OCI-LY1 (cell line): ENCODE measurements around the gene MCC.

Source experiments
- H2AFZ ChIP-seq: fragments of 200-600 bp; sonication (generic), shearing (Covaris generic); 2 replicates; pipeline ENCODE4 v1.6.0; 2014; ENCODE audit warnings: antibody characterized with exemption, mild to moderate bottlenecking, low read length
- H3F3A ChIP-seq: fragments of 200-600 bp; sonication (generic), shearing (Covaris generic); 2 replicates; pipeline ENCODE4 v1.6.0; 2014; ENCODE audit warnings: mild to moderate bottlenecking, antibody characterized with exemption, low read length, moderate library complexity; ENCODE audit not compliant: insufficient read depth
- H3K27ac ChIP-seq: fragments of 200-600 bp; sonication (generic); 2 replicates; pipeline ENCODE4 v1.5.1; 2014; ENCODE audit warnings: low read length, mixed run types, mild to moderate bottlenecking, low read depth; ENCODE audit not compliant: poor library complexity, severe bottlenecking
- H3K27me3 ChIP-seq: fragments of 200-600 bp; sonication (generic); 2 replicates; pipeline ENCODE4 v1.6.0; 2014; ENCODE audit warnings: antibody characterized with exemption, mild to moderate bottlenecking, low read length, moderate library complexity; ENCODE audit not compliant: insufficient read depth
- H3K36me3 ChIP-seq: fragments of 200-600 bp; sonication (generic); 2 replicates; pipeline ENCODE4 v1.6.1; 2014; ENCODE audit warnings: mild to moderate bottlenecking, antibody characterized with exemption, low read length, moderate library complexity, mixed read lengths; ENCODE audit not compliant: insufficient read depth
- H3K4me1 ChIP-seq: fragments of 200-600 bp; sonication (generic); 2 replicates; pipeline ENCODE4 v1.5.1; 2014; ENCODE audit warnings: mild to moderate bottlenecking, low read length, moderate library complexity; ENCODE audit not compliant: insufficient read depth, severe bottlenecking
- H3K4me2 ChIP-seq: fragments of 200-600 bp; sonication (generic), shearing (Covaris generic); 2 replicates; pipeline ENCODE4 v1.6.1; 2014; ENCODE audit warnings: low read length
- H3K4me3 ChIP-seq: fragments of 200-600 bp; sonication (generic); 2 replicates; pipeline ENCODE4 v1.5.1; 2014; ENCODE audit warnings: low read length, low read depth, mild to moderate bottlenecking, mixed read lengths; ENCODE audit not compliant: poor library complexity, severe bottlenecking
- H3K79me2 ChIP-seq: fragments of 200-600 bp; shearing (Covaris generic); 2 replicates; pipeline ENCODE4 v1.6.1; 2016; ENCODE audit warnings: mixed run types, low read length, mixed read lengths; ENCODE audit not compliant: insufficient read depth
- H3K9ac ChIP-seq: fragments of 200-600 bp; sonication (generic), shearing (Covaris generic); 2 replicates; pipeline ENCODE4 v1.6.1; 2014; ENCODE audit warnings: mild to moderate bottlenecking, low read length, mixed read lengths
- H3K9me2 ChIP-seq: fragments of 200-600 bp; sonication (generic), shearing (Covaris generic); 2 replicates; pipeline ENCODE4 v1.6.1; 2014; ENCODE audit warnings: low read depth, mild to moderate bottlenecking, low read length, mixed read lengths
- H3K9me3 ChIP-seq: fragments of 200-600 bp; shearing (Covaris generic); 2 replicates; pipeline ENCODE4 v1.6.1; 2014; ENCODE audit warnings: low read length, mixed read lengths
- H4K20me1 ChIP-seq: fragments of 200-600 bp; sonication (generic), shearing (Covaris generic); 2 replicates; pipeline ENCODE4 v1.6.0; 2016; ENCODE audit warnings: mild to moderate bottlenecking, low read length; ENCODE audit not compliant: insufficient read depth
- CTCF ChIP-seq: fragments of 200-600 bp; sonication (generic), shearing (Covaris generic); IDR thresholded peaks from 2 replicates; pipeline ENCODE4 v1.5.1; 2017; ENCODE audit warnings: mild to moderate bottlenecking, antibody characterized with exemption, low read length, moderate library complexity, mixed read lengths
- EZH2 ChIP-seq: fragments of 200-600 bp; sonication (generic), shearing (Covaris generic); IDR thresholded peaks from 2 replicates; pipeline ENCODE4 v1.8.0; 2017; ENCODE audit warnings: borderline replicate concordance, mixed run types, mild to moderate bottlenecking, antibody characterized with exemption, low read length, moderate library complexity, mixed read lengths

MCC gene

DNA sequence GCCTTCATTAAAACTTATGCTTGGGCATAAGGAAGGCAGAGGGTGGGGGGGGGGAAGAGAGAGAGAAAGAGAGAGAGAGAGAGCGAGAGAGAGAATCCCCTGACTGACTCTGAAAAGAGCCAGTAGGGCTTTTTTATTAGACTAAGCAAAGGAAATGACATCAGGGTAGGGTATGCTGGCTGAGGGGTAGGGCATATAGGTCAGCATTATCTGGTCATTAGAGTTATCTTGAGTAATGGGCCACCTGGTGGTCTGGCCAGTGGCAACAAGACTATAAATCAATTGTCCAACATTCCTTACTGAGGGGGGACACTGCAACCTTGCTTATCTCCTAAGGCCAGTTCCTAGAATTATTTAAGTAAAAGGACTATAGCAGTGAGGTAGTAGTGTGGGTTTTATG, 120.7 kb downstream of the MCC start:
- H3K4me3 ChIP-seq = no peak overlapping the region
- no peaks in the 10 kb centered on the region for H3K79me2 ChIP-seq
- H3K9me2 ChIP-seq = no peaks in the 10 kb centered on the region
- no peaks in the 10 kb centered on the region for H3F3A ChIP-seq
- H2AFZ ChIP-seq = no peak overlapping the region
- H3K4me2 ChIP-seq = no peak overlapping the region
- no peaks in the 10 kb centered on the region for H3K9me3 ChIP-seq
- H3K27ac ChIP-seq = no peak overlapping the region
- H3K27me3 ChIP-seq = no peaks in the 10 kb centered on the region
- no peak overlapping the region for H3K9ac ChIP-seq
- no peaks in the 10 kb centered on the region for H3K4me1 ChIP-seq
- no peaks in the 10 kb centered on the region for H4K20me1 ChIP-seq
- no peak for TF ChIP-seq EZH2
- TF ChIP-seq CTCF = no peak
- no peaks in the 10 kb centered on the region for H3K36me3 ChIP-seq

DNA sequence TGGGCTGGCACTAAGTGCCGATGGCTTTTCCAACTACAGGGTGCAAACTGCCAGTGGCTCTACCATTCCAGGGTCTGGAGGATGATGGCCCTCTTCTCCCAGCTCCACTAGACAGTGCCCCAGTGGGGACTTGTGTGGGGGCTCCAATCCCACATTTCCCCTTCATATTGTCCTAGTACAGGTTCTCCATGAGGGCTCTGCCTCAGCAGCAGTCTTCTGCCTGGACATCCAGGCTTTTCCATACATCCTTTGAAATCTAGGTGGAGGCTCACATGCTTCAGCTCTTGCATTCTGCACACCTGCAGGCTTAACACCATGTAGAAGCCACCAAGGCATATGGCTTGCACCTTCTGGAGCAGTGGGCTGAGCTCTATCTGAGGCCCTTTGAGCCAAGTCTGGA, 123.8 kb downstream of the MCC start:
- no peaks in the 10 kb centered on the region for H3K36me3 ChIP-seq
- H3K4me2 ChIP-seq = no peak overlapping the region
- no peak overlapping the region for H3K9ac ChIP-seq
- H4K20me1 ChIP-seq = no peaks in the 10 kb centered on the region
- H3K27me3 ChIP-seq = no peaks in the 10 kb centered on the region
- no peaks in the 10 kb centered on the region for H3K9me2 ChIP-seq
- TF ChIP-seq EZH2 = no peak
- no peak for TF ChIP-seq CTCF
- no peaks in the 10 kb centered on the region for H3K9me3 ChIP-seq
- H3K4me3 ChIP-seq = no peak overlapping the region
- H3K4me1 ChIP-seq = no peaks in the 10 kb centered on the region
- no peaks in the 10 kb centered on the region for H3F3A ChIP-seq
- H3K27ac ChIP-seq = no peak overlapping the region
- H3K79me2 ChIP-seq = no peaks in the 10 kb centered on the region
- no peak overlapping the region for H2AFZ ChIP-seq

DNA sequence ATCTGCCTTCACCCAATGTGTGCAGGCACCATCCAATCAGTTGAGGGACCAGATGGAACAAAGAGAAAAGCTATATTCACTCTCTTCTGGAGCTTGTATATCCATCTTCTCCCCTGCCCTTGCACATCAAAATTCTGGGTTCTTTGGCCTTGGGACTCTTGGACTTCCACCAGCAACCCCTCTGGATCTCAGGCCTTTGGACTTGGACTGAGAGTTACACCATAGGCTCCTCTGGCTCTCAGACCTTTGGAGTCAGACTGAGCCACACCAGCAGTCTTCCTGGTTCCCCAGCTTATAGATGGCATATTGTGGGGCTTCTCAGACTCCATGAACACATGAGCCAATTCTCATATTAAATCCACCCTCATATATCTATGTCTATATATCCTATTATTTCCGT, 126.6 kb downstream of the MCC start:
- H3K27ac ChIP-seq = no peak overlapping the region
- H3K9me2 ChIP-seq = no peaks in the 10 kb centered on the region
- no peaks in the 10 kb centered on the region for H3K36me3 ChIP-seq
- H3K27me3 ChIP-seq = no peaks in the 10 kb centered on the region
- H3K4me2 ChIP-seq = no peak overlapping the region
- H2AFZ ChIP-seq = no peak overlapping the region
- H3K9me3 ChIP-seq = no peaks in the 10 kb centered on the region
- no peaks in the 10 kb centered on the region for H3K79me2 ChIP-seq
- no peaks in the 10 kb centered on the region for H3K4me1 ChIP-seq
- no peaks in the 10 kb centered on the region for H3F3A ChIP-seq
- no peak overlapping the region for H3K4me3 ChIP-seq
- no peak overlapping the region for H3K9ac ChIP-seq
- no peaks in the 10 kb centered on the region for H4K20me1 ChIP-seq
- TF ChIP-seq EZH2 = no peak
- no peak for TF ChIP-seq CTCF
